HG02678 (cell line): ENCODE data around the gene SLC6A2.
A peak's percentile ranks its signal among the peaks of the same experiment; 100 is the strongest.
"Not testable (repeated sequence)": the region's sequence is repeated elsewhere in the genome, so short reads cannot be mapped to it uniquely, and the experiment has no call there.

Experiments used
- ATAC-seq: cut with Tn5 transposase; IDR thresholded peaks from one replicate; pipeline ENCODE4 v1.9.1; 2021; ENCODE audit warnings: mild to moderate bottlenecking, moderate library complexity; ENCODE audit not compliant: unreplicated experiment

The SLC6A2 gene

GRCh38 chr16:55706739-55707384, 51.1 kb downstream of the SLC6A2 start:
- ATAC-seq: no peak

DNA sequence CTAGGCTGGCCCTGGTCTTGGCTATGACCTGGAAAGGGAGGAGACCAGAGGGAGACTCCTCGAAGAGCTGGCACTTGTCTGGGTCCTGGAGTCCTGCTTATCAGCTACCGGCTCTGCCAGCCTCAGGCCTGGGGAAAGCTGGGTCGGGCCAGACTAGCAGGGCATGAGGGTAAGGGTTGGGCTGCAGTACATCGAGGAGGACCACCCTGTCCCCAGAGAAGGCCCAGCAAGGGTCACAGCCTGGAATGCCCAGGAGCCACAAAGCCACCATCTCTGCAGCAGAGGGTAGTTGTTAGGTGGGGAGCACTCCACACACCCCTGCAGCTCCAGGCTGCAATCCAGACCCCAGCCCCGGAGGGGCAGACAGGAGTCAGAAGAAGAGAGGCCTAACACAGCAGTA, 54.0 kb downstream of the SLC6A2 start:
- ATAC-seq: no peak

- ATAC-seq: no peak
Measured at GRCh38 chr16:55710466-55710865, 54.7 kb downstream of the SLC6A2 start.

- peak; percentile 69 for ATAC-seq
Measured at GRCh38 chr16:55711959-55712876, 56.4 kb downstream of the SLC6A2 start.

- no peak for ATAC-seq
Measured at GRCh38 chr16:55713103-55713502, 57.3 kb downstream of the SLC6A2 start.

- ATAC-seq: no peak
Measured at GRCh38 chr16:55717326-55717725, 61.5 kb downstream of the SLC6A2 start.

GRCh38 chr16:55725055-55725777, 69.4 kb downstream of the SLC6A2 start:
- no peak for ATAC-seq

GRCh38 chr16:55728797-55729196, 73.0 kb downstream of the SLC6A2 start:
- ATAC-seq: no peak

GRCh38 chr16:55730115-55730514, 74.3 kb downstream of the SLC6A2 start:
- ATAC-seq: no peak

GRCh38 chr16:55732496-55732895, 76.7 kb downstream of the SLC6A2 start:
- ATAC-seq: no peak

DNA sequence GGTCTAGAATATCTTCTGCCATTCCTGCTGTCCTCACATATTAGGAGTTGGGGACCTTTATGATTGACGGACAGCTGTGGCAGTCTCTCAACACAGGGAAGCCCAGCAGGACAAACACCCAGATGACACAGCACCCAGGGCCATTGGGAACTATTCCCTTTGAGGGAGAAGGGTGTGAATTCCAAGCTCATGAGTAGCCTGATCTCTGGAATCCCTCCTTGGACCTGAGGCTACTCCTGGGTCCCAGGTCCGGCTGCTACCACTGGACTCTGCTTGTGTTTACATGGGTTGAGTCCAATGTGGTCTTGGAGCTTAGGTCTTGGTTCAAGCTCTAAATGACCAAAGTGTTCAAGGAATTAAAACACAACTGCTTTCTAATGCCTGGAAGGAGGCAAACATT, 78.9 kb downstream of the SLC6A2 start:
- ATAC-seq: no peak

DNA sequence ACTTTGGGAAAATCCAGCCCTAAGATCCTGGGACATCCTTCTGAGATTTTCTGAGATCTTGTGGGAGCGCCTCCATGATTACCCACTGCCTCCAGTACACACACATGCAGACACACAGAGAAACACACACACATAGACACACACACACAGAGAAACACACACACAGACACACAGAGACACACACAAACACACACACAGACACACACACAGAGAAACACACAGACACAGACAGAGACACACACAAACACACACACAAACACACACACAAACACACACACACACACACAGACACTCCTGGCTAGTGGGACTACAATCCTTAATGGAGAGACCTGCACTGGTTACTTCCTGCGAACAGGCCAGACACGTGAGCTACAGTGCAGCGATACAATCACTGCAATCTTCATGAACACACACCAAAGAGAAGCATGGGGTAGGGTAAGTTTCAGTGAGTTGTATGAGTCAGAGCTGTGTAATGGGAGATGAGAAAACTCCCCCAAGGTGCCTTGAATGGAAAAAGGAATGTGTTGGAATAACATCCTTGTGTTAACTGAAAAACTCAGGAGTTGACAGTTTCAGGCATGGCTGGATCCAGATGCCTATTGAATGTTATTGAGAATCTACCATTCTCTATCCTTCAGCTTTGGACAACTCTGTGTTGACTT, 79.5 kb downstream of the SLC6A2 start:
- no peak for ATAC-seq

DNA sequence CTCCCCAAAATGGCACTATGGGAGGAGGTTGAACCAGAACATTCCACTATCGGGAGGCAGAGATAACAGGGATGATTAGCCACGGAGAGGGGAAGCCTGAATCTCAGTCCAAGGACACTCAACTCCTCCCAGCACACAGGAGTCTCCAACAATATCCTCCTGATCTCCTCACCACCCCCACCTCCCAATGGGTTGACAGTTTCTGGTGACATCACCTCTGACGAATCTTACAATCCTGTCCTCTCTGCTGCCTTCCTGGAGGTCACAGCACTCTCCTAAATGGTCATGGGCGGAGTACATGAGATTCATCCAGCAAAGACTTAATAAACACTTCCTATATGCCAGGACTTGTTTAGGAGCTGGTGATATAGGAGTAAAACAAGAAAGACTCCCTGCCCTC, 80.9 kb downstream of the SLC6A2 start:
- no peak for ATAC-seq

GRCh38 chr16:55737318-55737717, 81.5 kb downstream of the SLC6A2 start:
- no peak for ATAC-seq

DNA sequence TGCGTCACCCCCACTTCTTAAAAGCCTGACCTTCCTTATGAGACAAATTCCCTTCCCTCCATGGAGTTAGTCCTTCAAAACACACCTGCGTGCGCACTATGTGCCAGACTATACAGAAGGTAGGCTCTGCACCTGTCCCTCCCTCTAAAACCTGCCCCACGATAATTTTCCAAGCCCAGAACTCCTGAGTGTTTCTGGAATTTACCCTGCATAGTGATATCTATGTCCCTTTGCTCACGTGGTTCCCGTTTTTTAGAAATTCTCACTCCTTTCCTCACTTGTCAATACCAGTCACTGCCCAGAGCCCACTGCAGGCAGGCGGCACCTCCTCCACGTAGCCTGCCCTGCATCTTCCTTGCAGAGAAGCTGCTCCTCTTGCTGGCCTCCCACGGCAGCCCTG, 82.2 kb downstream of the SLC6A2 start:
- no peak for ATAC-seq

DNA sequence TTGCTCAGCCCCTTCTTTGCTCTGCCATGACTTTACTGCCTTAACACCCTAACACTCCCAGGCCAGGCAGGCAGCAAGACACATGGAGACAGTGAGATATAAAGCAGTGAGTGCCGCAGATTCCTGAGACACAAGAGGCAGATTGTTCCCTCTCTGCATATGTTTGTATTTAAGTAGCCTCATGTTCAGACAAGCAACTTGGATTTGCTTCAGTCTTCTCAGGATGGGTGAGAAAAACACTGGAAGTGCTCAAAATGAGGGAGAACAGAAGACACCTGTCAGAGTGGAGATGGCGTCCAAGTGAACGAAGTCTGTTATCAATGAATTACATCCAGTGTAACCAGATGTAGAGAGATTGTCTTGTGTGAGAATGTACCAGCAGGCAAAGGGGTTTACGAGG, 90.3 kb downstream of the SLC6A2 start:
- no peak for ATAC-seq

DNA sequence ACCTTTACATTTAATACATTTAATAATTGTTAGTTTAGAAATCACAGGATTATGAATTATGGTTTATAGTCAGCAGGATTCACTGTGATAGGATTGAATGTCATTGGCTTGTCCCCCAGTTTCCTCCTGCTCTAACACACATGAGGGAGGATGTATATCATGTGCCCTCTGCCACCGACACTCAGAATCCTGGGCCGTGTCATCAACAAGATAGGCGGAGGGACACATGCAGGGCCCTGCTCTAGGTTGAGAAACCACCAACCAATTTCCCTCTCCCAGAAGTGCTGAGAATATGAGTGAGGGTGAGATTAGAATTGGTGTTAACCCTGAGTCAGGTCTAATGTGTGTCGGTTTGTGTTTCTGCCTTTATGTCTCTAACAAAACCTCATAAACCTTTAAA, 92.0 kb downstream of the SLC6A2 start:
- ATAC-seq: no peak

DNA sequence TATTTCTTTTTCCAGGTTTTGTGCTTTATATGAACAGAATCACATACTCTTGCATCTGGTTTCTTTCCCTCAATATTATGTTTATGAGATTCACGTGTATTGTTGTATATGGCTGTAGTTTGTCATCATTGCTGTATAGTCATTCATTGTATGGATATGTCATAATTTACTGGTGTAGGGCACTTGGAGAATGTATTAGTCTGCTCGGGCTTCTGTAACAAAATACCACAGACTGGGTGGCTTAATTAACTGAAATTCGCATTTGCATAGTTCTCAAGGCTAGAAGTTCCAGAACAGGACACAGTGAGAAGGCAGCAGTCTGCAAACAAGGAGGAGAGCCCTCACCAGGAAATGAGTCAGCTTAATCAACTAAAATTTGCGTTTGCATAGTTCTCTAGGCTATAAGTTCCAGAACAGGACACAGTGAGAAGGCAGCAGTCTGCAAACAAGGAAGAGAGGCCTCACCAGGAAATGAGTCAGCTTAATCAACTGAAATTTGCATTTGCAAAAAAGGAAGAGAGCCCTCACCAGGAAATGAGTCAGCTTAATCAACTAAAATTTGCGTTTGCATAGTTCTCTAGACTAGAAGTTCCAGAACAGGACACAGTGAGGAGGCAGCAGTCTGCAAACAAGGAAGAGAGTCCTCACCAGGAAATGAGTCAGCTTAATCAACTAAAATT, 96.8 kb downstream of the SLC6A2 start:
- not testable (repeated sequence) for ATAC-seq

GRCh38 chr16:55753145-55753631, 97.4 kb downstream of the SLC6A2 start:
- not testable (repeated sequence) for ATAC-seq
